Mononuclear cell (primary cell): Measurements from ENCODE around the gene GDI1. TPM values are rescaled to one million over a fixed set of nuclear protein-coding genes. Genes with fewer than 3 reads are reported as not detected.

ENCODE experiments used
- H3K27me3 ChIP-seq: 2 replicates; pipeline ENCODE4 v1.6.0; 2011; ENCODE audit warnings: low read length, control low read depth; ENCODE audit not compliant: insufficient read depth
- H3K4me1 ChIP-seq: 2 replicates; pipeline ENCODE4 v1.5.1; 2011; ENCODE audit warnings: mild to moderate bottlenecking, low read length, control low read depth; ENCODE audit not compliant: insufficient read depth
- H3K4me3 ChIP-seq: 2 replicates; pipeline ENCODE4 v1.5.1; 2011; ENCODE audit warnings: mild to moderate bottlenecking, low read length, moderate library complexity
- H3K9me3 ChIP-seq: 2 replicates; pipeline ENCODE4 v1.5.1; 2011; ENCODE audit warnings: low read depth, mild to moderate bottlenecking, control low read depth, low read length
- total RNA-seq: library from RNA; depleted of rRNA; stranded (reverse); fragments of >200 nt; gene quantifications from one replicate; pipeline ENCODE4 v1.2.3, GENCODE V29; 2012

GDI1 gene
- total RNA-seq, 1 donor: 67.6 TPM

DNA sequence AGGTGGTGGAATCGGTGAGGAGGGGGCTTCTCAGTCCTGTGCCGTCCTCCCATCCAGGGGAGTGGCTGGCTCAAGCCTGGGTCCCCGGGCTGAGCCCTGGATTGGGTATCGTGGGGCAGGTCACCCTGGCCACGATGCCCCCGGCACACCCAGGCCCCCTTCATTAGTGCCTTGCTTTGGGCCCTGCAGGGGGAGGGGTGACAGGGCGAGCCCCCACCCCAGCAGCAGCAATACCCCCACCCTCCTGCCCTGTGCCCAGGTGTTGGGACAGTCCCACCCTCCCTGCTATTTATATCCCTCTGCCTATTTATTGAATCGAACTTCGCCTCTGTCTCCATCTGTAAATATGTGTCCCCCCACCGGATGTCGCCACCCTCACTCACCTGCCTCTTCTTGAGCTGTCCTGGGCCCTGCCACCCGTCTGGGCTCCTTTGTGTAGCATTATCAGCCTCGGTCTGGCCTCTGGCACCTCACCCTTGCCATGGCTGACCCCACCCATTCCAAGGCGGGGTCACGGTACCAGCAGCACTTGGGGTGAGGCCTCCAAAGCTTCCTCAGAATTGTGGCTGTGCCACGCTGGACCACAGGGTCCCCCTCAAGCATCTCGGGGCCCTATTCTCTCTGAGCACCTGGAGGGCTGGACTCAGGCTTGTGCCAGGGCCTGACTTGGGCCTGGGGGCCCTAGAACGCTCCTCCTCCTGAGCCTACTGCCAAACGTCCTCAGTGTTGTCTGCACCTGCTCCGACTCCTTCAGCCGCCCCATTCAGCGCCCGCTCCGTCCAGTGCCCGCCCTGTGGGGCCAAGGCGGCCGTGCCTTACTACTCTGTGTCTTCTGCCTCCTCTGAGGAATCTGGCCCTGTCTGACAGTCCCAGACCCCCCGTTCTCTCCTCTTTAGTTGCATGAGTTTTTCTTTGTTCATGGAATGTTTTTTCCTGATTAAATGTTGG, 36.0 kb downstream of the GDI1 start:
- H3K9me3 ChIP-seq: no peaks in the 10 kb centered on the region
- peaks cover under 1% of the 10 kb centered on the region for H3K4me1 ChIP-seq
- H3K4me3 ChIP-seq: no peak overlapping the region
- H3K27me3 ChIP-seq: no peaks in the 10 kb centered on the region

DNA sequence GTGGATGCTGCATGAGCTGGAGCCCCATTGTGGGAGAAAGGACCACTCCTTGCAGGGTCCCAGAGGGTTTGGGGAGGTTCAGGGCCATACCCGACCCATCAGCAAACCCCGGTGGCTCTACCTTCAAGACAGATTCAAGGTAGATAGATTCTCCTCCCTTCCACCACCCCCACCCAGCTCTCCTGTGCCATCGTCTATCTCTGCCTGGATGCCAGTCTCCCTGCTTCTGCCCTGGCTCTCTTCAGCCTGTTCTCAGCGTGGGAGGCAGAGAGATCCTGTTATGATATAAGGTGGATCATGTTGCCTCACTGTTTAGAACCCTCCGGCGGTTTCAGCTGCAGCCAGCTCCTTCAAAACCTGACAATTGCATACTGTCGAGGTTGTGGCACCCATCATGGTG, 36.7 kb downstream of the GDI1 start:
- Histone ChIP-seq H3K9me3 (no peaks in the 10 kb centered on the region), H3K27me3 (no peaks in the 10 kb centered on the region), H3K4me3 (no peak overlapping the region), H3K4me1 (peaks cover 5% of the 10 kb centered on the region)

DNA sequence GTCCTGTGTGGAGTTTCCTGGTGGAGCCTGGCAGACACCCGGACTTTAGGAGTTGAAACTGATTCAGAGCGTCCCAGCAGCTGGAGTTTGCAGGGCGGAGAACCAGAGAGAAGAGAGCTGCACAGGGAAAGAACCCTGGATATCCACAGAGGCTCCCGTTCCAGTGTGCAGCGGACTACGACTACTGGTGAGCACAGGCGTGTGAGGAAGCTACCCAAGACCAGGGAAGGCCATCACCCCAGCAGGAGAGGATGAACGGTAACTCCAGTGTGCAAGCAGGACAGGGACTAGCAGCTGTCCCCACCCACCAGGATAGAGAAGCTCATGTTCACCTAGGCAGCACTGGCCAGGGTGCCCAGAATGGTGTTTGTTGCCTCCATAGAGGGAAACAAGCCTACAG, 39.9 kb downstream of the GDI1 start:
- Histone ChIP-seq H3K27me3 (no peaks in the 10 kb centered on the region), H3K4me3 (no peak overlapping the region), H3K4me1 (peaks cover 12% of the 10 kb centered on the region), H3K9me3 (no peaks in the 10 kb centered on the region)

DNA sequence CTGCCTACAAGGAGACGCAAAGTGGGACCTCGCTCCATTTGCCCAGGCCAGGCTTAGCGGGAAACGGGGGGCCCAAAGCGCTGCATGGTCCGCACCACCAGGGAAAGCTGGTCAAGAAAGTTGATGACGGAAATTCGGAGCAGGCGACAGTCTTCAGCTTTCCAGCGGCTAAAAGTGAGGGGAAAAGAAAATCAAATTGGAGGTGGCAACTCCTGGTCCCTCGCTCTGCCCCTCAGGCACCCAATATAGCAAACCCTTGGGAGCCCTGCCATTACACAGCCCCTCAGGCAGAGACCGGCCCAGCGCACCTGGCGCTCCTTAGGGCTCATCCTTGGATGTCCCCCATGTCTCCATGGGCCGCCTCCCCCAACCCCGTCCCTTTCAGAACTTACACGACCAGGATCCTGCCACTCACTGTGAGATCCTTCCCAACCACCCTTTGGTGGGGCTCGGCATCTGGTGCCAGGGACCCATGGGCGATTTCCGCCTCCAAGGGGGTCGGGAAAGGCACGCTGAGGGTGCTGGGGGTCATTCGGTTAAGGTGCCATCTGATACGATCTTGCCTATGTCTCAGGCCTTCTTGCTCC, 41.0 kb downstream of the GDI1 start:
- H3K27me3 ChIP-seq: no peaks in the 10 kb centered on the region
- H3K9me3 ChIP-seq: no peaks in the 10 kb centered on the region
- H3K4me3 ChIP-seq: peak overlapping the region; percentile 38
- H3K4me1 ChIP-seq: peaks cover 12% of the 10 kb centered on the region

DNA sequence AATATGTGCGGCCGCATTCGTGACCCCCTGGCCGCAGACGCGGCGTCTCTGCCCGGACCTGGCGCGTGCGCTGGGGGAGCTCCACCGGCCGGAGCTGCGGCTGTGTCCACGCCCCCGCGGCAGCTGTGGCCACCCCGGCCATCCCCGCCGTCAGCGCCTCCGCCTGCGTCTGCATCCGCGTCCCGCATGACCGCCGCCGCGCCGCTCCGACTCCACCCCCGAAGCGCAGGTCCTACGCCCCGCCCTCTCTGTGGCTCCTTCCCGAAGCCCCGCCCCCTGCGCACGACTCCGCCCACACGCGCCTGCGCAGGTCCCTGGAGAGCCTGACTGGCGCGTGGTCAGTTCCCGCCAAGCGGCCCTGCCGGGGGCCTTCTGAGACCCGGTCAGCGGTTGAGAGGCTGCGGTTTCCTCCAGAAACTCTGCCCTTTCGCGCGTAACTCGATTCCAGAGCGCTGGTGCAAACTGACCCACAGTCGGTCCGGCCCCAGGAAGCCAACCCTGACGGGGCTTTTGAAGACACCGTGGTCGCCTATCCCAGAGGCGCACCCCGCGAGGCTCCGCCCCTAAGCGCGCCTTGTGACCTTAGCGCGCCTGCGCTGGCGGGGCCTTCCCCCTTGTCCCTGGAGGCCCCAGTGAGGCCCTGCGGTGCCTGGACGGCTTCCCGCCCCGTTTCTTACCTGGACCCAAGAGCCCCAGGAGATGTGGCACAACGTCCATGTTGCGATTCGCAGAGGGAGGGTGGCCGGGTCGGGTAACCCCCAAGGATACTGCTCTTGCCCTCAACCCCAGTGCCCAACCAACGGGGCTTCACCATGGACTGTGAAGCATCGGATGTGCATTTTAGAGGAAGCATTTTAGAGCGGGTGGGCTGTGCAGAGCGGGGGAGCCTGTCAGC, 42.0 kb downstream of the GDI1 start, which contains the start of gene LAGE3:
Gene LAGE3, minus strand, starts transcription at position 554 of the 895 bp plus-strand sequence. Its CDS starts 366 bp downstream, at position 188.
- Histone ChIP-seq H3K9me3 (no peaks in the 10 kb centered on the region), H3K4me1 (peaks cover 12% of the 10 kb centered on the region), H3K4me3 (peak within 1 kb of the TSS; percentile 38), H3K27me3 (no peaks in the 10 kb centered on the region)

DNA sequence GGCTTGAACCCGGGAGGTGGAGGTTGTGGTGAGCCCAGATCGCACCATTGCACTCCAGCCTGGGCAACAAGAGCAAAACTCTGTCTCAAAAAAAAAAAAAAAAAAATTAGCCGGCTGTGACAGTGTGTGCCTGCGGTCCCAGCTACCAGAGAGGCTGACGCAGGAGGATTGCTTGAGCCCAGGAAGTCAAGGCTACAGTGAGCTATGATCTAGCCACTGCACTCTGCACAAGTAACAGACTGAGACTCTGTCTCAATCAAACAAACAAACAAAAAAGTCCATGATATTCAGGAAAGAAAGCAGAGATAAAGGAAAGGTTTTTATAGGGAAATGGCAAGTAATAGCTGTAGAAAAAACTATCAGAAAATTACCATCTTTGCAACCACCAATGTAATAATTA, 44.2 kb downstream of the GDI1 start:
- no peak overlapping the region for H3K4me3 ChIP-seq
- H3K4me1 ChIP-seq: peaks cover 32% of the 10 kb centered on the region
- no peaks in the 10 kb centered on the region for H3K27me3 ChIP-seq
- H3K9me3 ChIP-seq: no peaks in the 10 kb centered on the region

DNA sequence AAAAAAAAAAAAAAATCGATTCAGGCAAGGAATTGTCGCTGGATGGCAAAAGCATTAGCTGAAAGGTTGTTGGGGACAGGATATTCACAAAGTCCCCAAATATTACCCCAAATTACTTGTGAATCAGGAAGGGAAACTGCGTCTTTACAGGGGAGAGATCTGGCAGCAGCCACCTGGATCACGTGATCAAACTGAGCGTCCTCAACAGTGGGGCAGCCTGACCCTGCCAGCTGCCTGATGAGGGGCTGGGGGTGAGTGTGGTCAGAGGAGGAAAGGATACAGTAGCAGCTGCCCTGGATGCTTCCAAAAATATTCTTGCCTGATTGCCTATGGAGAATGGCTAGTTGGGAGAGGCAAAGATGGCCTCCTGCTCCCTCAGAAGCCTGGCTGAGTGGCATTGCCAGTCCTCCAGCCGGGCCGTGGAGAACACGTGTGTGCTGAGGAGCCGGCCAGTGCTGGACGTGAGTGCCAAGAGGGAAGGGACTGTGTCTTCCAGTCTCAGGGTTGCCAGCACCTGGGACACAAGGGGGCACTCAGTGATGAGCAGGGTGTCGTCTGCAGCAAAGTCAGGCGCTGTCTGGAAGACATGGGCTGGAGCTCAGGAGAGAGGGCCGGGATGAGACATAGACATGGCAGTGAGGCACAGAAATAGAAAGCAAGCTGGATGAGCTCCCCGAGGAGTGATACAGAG, 45.1 kb downstream of the GDI1 start:
- no peaks in the 10 kb centered on the region for H3K9me3 ChIP-seq
- H3K4me3 ChIP-seq: no peak overlapping the region
- peaks cover 34% of the 10 kb centered on the region for H3K4me1 ChIP-seq
- H3K27me3 ChIP-seq: no peaks in the 10 kb centered on the region

DNA sequence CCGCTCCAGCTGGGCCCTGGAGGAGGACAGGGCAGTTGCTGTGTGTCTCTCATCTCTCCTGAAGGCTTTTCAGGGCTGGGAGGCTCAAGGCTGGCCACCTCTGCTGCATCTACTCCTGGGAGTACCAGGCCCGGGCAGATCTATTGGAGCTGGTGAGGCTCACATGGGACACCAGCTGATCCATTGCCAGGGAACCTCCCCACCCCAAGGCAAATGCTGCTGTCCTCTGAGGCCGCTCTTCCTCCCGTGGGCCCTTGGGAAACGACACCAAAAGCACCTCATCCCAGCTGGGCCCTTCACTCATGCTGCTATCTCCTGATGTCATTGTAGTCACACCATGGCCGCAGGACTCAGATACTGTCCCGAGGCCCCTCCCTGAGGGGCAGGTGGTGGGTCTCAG, 45.8 kb downstream of the GDI1 start:
- no peaks in the 10 kb centered on the region for H3K9me3 ChIP-seq
- no peak overlapping the region for H3K4me3 ChIP-seq
- no peaks in the 10 kb centered on the region for H3K27me3 ChIP-seq
- H3K4me1 ChIP-seq: peaks cover 37% of the 10 kb centered on the region

DNA sequence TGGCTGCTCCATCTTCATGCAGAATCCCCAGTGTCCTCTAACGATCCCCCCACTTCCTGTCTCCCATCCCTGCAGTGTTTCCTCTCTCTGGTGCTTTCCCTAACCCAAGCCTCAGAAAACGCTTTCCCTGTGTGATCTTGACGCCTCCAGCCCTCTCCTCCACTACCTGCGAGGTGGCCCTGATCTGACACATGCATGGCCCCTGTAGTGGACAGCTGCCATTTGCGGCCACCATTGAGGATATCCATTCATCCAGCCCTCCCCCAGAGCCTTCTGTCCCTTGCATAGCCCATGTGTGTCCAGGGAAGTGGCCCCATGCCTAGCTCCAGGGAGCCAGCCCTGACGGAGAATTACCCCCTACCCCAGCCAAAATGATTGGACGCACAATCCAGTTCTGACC, 46.4 kb downstream of the GDI1 start:
- Histone ChIP-seq H3K9me3 (no peaks in the 10 kb centered on the region), H3K27me3 (no peaks in the 10 kb centered on the region), H3K4me3 (no peak overlapping the region), H3K4me1 (peaks cover 33% of the 10 kb centered on the region)

DNA sequence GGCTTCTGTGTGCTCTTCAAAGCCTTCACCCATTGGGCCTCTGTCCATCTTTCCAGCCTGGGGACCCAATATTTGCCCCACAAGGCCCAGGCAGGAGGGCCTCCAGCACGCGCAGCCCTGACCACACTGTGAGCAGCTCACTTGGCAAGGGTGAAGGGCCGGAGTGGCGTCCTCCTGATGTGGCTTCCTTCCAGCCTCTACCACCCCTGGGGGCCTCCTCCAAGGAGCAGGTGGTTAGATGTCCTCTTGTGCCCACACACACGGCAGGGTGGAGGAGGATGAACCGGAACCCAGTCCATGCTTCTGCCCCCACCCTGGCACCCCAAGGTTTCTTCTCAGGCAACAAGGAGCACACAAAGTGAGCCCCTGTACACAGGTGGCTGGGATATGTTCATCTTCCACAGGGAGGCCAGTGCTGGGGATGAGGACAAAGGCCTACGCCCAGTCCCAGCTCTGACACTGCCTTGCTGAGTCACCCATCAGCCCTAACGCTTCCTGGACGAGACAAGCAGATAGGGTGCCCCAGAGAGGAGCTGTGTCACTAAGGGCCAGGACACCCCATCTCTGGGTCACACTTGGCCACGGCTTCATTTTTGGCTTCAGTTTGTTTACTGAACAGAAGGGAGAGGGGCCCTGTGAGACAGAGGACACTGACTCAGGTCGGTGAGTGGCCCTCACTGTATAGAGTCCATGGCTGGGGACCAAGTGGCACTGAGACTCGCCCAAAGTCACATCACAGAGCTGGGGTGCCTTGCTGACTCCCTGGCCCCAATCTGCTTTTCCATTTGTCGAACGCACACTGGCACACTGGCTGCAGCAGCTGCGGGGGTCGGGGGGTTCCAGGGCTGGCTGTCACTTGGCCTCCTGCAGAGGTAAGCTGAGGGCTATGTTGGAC, 47.5 kb downstream of the GDI1 start:
- no peaks in the 10 kb centered on the region for H3K9me3 ChIP-seq
- no peaks in the 10 kb centered on the region for H3K27me3 ChIP-seq
- peaks cover 36% of the 10 kb centered on the region for H3K4me1 ChIP-seq
- no peak overlapping the region for H3K4me3 ChIP-seq

DNA sequence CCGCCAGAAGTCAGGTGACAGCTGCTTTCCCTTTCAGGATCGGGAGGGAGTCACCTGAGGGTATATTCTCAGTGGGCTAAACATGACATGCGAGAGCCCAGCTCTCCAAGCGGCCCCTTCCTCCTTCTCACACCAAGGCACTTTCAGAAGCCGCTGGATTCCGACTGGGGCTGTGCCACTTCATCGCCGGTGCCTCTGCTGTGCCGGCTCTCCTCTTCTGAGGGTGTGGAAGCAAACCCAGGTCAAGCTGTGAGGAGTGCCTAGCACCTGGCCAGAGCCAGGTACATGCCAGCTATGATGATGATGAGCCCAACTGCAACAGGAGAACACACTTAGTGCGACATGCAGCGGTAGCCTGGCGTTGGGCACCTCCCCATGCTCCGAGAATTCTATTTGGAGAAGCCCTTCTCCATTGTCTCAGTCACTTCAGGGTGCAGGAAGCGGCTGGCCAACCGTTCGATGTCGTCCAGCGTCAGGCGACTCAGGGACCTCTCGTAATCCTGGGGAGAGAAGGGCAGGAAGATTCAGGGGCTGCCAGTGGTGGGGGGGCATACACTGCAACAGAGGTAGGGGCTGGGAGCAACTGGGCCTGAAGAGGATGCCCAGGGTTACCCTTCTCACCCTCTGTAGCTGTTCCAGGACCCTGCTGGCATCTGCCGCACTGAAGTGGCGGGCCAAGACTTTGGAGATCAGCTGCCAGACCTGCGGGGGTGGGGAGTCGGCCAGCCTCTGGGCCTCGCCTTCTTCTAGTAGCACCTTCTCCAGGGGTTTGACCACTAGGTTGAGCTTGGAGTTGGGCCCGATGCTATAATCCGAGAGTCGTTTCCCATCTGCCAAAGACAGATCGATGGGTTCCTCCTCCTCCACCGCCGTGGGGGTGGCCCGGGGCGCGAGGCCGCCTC, 48.4 kb downstream of the GDI1 start:
- Histone ChIP-seq H3K27me3 (no peaks in the 10 kb centered on the region), H3K9me3 (no peaks in the 10 kb centered on the region), H3K4me3 (peak overlapping the region; percentile 55), H3K4me1 (peaks cover 36% of the 10 kb centered on the region)

DNA sequence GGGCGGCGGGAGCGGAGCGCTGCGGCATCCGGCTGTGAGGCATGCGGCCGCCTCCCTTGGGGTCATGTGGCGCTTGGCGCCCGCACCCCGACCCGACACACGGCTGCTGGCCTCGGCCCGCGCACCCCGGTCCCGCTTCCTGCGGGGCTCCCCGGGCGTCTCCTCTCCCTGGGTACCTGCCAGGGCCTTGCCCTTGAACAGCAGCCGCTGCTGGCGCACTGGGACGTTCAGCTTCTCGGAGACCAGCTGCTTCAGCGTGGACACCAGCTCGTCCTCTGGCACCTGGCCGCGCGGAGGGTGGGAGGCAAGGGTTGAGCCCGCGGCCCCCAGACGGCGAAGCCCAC, 49.1 kb downstream of the GDI1 start:
- H3K9me3 ChIP-seq: no peaks in the 10 kb centered on the region
- H3K4me3 ChIP-seq: peak overlapping the region; percentile 55
- peaks cover 38% of the 10 kb centered on the region for H3K4me1 ChIP-seq
- H3K27me3 ChIP-seq: no peaks in the 10 kb centered on the region
